SK-N-MC (cell line): Measurements from ENCODE around the gene SNX11.

ENCODE experiments used
- EZH2 ChIP-seq: fragments of 200-600 bp; sonication (generic); IDR thresholded peaks from one replicate; pipeline ENCODE4 v1.6.1; 2017; ENCODE audit warnings: antibody characterized with exemption
- FOXP2 ChIP-seq: optimal IDR thresholded peaks from 2 replicates; pipeline ENCODE3; 2011; ENCODE audit warnings: mild to moderate bottlenecking, moderate library complexity; ENCODE audit not compliant: insufficient read depth; ENCODE audit errors: extremely low read length, control extremely low read depth

DNA sequence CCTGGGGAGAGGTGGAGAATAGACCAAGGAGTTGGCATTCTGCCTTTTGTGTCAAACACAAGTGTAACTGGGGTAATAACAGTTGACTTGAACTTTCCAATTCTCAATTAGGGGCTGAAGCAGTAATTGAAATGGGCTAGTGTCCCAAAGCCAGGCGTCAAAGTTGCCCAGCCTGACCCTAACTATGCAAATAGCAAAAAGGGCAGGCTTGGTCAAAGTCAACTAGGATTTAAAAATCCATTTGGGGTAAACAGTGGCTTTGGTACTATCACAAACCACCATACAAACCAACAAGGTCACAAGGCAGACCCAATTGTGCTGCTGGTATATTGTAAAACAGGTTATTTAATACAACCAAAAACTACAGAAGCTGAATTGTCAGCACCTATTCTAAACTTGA lies 41.4 kb upstream of the SNX11 start:
- TF ChIP-seq EZH2, result no peak
- no peak for TF ChIP-seq FOXP2
